OCI-LY1 (cell line): Measurements from ENCODE around the gene GRB10.

ENCODE experiments used
- H2AFZ ChIP-seq: fragments of 200-600 bp; sonication (generic), shearing (Covaris generic); 2 replicates; pipeline ENCODE4 v1.6.0; 2014; ENCODE audit warnings: antibody characterized with exemption, mild to moderate bottlenecking, low read length
- H3F3A ChIP-seq: fragments of 200-600 bp; sonication (generic), shearing (Covaris generic); 2 replicates; pipeline ENCODE4 v1.6.0; 2014; ENCODE audit warnings: mild to moderate bottlenecking, antibody characterized with exemption, low read length, moderate library complexity; ENCODE audit not compliant: insufficient read depth
- H3K27ac ChIP-seq: fragments of 200-600 bp; sonication (generic); 2 replicates; pipeline ENCODE4 v1.5.1; 2014; ENCODE audit warnings: low read length, mixed run types, mild to moderate bottlenecking, low read depth; ENCODE audit not compliant: poor library complexity, severe bottlenecking
- H3K27me3 ChIP-seq: fragments of 200-600 bp; sonication (generic); 2 replicates; pipeline ENCODE4 v1.6.0; 2014; ENCODE audit warnings: antibody characterized with exemption, mild to moderate bottlenecking, low read length, moderate library complexity; ENCODE audit not compliant: insufficient read depth
- H3K36me3 ChIP-seq: fragments of 200-600 bp; sonication (generic); 2 replicates; pipeline ENCODE4 v1.6.1; 2014; ENCODE audit warnings: mild to moderate bottlenecking, antibody characterized with exemption, low read length, moderate library complexity, mixed read lengths; ENCODE audit not compliant: insufficient read depth
- H3K4me1 ChIP-seq: fragments of 200-600 bp; sonication (generic); 2 replicates; pipeline ENCODE4 v1.5.1; 2014; ENCODE audit warnings: mild to moderate bottlenecking, low read length, moderate library complexity; ENCODE audit not compliant: insufficient read depth, severe bottlenecking
- H3K4me2 ChIP-seq: fragments of 200-600 bp; sonication (generic), shearing (Covaris generic); 2 replicates; pipeline ENCODE4 v1.6.1; 2014; ENCODE audit warnings: low read length
- H3K4me3 ChIP-seq: fragments of 200-600 bp; sonication (generic); 2 replicates; pipeline ENCODE4 v1.5.1; 2014; ENCODE audit warnings: low read length, low read depth, mild to moderate bottlenecking, mixed read lengths; ENCODE audit not compliant: poor library complexity, severe bottlenecking
- H3K79me2 ChIP-seq: fragments of 200-600 bp; shearing (Covaris generic); 2 replicates; pipeline ENCODE4 v1.6.1; 2016; ENCODE audit warnings: mixed run types, low read length, mixed read lengths; ENCODE audit not compliant: insufficient read depth
- H3K9ac ChIP-seq: fragments of 200-600 bp; sonication (generic), shearing (Covaris generic); 2 replicates; pipeline ENCODE4 v1.6.1; 2014; ENCODE audit warnings: mild to moderate bottlenecking, low read length, mixed read lengths
- H3K9me2 ChIP-seq: fragments of 200-600 bp; sonication (generic), shearing (Covaris generic); 2 replicates; pipeline ENCODE4 v1.6.1; 2014; ENCODE audit warnings: low read depth, mild to moderate bottlenecking, low read length, mixed read lengths
- H3K9me3 ChIP-seq: fragments of 200-600 bp; shearing (Covaris generic); 2 replicates; pipeline ENCODE4 v1.6.1; 2014; ENCODE audit warnings: low read length, mixed read lengths
- H4K20me1 ChIP-seq: fragments of 200-600 bp; sonication (generic), shearing (Covaris generic); 2 replicates; pipeline ENCODE4 v1.6.0; 2016; ENCODE audit warnings: mild to moderate bottlenecking, low read length; ENCODE audit not compliant: insufficient read depth
- EZH2 ChIP-seq: fragments of 200-600 bp; sonication (generic), shearing (Covaris generic); IDR thresholded peaks from 2 replicates; pipeline ENCODE4 v1.8.0; 2017; ENCODE audit warnings: borderline replicate concordance, mixed run types, mild to moderate bottlenecking, antibody characterized with exemption, low read length, moderate library complexity, mixed read lengths
- TF ChIP-seq, protein P1 (sequence below): fragments of 200-600 bp; sonication (generic), shearing (Covaris generic); IDR thresholded peaks from 2 replicates; pipeline ENCODE4 v1.5.1; 2017; ENCODE audit warnings: mild to moderate bottlenecking, antibody characterized with exemption, low read length, moderate library complexity, mixed read lengths

The GRB10 gene

DNA sequence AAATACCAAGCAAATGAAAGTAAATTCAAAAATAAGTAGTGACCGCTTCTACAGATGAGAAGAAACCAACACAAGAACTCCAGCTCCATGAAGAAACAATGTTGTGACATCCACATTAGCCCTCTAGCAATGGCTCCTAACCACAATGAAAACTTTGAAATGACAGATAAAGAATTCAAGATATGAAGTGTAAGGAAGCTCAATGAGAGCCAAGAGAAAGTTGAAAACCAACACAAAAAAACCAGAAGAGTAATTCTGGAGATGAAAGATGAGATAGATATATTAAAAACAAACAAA is 149.3 kb downstream of the GRB10 start:
- H3K4me3 ChIP-seq = no peak overlapping the region
- no peaks in the 10 kb centered on the region for H3F3A ChIP-seq
- no peaks in the 10 kb centered on the region for H3K79me2 ChIP-seq
- TF ChIP-seq, protein P1, sequence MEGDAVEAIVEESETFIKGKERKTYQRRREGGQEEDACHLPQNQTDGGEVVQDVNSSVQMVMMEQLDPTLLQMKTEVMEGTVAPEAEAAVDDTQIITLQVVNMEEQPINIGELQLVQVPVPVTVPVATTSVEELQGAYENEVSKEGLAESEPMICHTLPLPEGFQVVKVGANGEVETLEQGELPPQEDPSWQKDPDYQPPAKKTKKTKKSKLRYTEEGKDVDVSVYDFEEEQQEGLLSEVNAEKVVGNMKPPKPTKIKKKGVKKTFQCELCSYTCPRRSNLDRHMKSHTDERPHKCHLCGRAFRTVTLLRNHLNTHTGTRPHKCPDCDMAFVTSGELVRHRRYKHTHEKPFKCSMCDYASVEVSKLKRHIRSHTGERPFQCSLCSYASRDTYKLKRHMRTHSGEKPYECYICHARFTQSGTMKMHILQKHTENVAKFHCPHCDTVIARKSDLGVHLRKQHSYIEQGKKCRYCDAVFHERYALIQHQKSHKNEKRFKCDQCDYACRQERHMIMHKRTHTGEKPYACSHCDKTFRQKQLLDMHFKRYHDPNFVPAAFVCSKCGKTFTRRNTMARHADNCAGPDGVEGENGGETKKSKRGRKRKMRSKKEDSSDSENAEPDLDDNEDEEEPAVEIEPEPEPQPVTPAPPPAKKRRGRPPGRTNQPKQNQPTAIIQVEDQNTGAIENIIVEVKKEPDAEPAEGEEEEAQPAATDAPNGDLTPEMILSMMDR = no peak
- no peak for TF ChIP-seq EZH2
- no peaks in the 10 kb centered on the region for H3K4me1 ChIP-seq
- no peak overlapping the region for H3K9ac ChIP-seq
- H3K9me3 ChIP-seq = no peaks in the 10 kb centered on the region
- no peak overlapping the region for H2AFZ ChIP-seq
- H3K9me2 ChIP-seq = no peaks in the 10 kb centered on the region
- H4K20me1 ChIP-seq = no peaks in the 10 kb centered on the region
- H3K27me3 ChIP-seq = peaks cover 4% of the 10 kb centered on the region; the same call in 1 of the 2 replicates
- H3K4me2 ChIP-seq = no peak overlapping the region
- no peaks in the 10 kb centered on the region for H3K36me3 ChIP-seq
- no peak overlapping the region for H3K27ac ChIP-seq

DNA sequence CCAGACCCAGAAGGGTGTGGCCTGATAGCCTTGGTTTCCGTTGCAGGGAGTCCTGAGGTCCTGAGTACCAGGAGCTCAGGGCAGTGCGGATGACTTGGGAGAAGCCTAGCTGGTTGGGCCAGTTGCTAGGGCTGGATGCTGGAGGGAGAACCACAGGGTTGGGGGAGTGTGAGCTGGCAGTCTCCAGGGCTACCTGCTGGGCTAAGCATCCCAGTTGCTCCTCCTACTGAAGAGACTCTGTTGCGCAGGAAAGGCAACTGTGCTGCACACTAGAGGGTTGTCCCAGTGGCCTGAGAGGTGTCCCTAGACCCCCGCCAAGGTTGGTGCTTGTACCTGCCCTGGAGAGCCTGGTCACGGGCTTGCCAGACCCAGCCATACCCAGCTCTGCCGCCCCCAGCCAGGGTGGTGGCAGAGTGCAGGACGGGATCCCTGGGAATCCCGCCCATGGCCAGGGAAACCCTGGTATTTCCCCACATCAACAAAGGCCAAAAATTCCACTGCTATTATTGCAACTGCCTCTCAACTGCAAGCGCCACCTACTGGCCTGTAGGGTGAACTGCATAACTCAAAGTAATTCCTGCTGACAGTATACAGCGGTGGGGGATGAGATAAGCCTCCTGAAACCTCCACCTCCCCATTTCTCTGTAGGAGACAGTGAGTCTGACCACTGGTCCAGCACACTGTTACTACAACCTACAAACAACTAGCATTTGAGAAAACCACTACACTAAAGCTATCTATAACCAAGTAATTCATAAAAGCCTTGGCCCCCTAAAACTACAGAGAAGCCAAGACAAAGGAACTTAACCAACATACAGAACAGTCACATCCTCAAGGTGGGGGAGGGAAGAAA is 149.9 kb downstream of the GRB10 start:
- Histone ChIP-seq H3K4me3 (no peak overlapping the region), H3K79me2 (no peaks in the 10 kb centered on the region), H3K27ac (no peak overlapping the region), H3K4me2 (no peak overlapping the region), H3K9me3 (no peaks in the 10 kb centered on the region), H3K36me3 (no peaks in the 10 kb centered on the region), H3K4me1 (no peaks in the 10 kb centered on the region), H4K20me1 (no peaks in the 10 kb centered on the region), H2AFZ (no peak overlapping the region), H3K9me2 (no peaks in the 10 kb centered on the region), H3F3A (no peaks in the 10 kb centered on the region), H3K27me3 (peaks cover 6% of the 10 kb centered on the region; the same call in 1 of the 2 replicates), H3K9ac (no peak overlapping the region)
- TF ChIP-seq, protein P1 = peak; percentile 98
- TF ChIP-seq EZH2 = no peak

DNA sequence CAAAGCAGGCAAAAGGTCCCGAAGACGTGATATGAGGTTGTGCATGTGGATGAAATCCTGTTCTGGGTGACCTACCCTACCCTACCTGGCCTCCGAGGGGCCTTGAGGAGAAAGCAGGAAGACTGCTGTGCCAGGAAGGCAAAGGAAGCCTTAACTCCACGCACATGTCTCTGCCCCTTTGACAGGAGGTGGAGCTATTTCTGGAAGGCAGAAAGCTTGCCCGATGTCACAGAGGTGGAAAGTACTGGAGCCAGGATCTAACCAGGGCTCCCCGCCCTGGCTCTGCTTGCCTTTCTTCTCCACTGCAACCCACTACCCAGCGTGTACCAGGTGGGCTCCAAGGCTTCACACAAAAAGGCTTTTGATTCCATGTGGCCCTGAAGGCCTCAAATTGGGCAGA is 151.1 kb downstream of the GRB10 start:
- Histone ChIP-seq H3K27ac (no peak overlapping the region), H3K27me3 (peaks cover 9% of the 10 kb centered on the region; the same call in 1 of the 2 replicates), H3K9ac (no peak overlapping the region), H3K4me1 (no peaks in the 10 kb centered on the region), H4K20me1 (no peaks in the 10 kb centered on the region), H2AFZ (no peak overlapping the region), H3K9me3 (no peaks in the 10 kb centered on the region), H3K79me2 (no peaks in the 10 kb centered on the region), H3F3A (no peaks in the 10 kb centered on the region), H3K36me3 (no peaks in the 10 kb centered on the region), H3K9me2 (no peaks in the 10 kb centered on the region), H3K4me2 (no peak overlapping the region), H3K4me3 (no peak overlapping the region)
- TF ChIP-seq, protein P1 = no peak
- no peak for TF ChIP-seq EZH2
